ENCODE results near the gene TRIAP1.
A peak's percentile ranks its signal among the peaks of the same experiment; 100 is the strongest.
"Not testable (repeated sequence)": the region's sequence is repeated elsewhere in the genome, so short reads cannot be mapped to it uniquely, and the experiment has no call there.

Gene TRIAP1

GRCh38 chr12:120445911-120446843, at the start of gene TRIAP1, which contains the start of gene GATC:
Gene TRIAP1, minus strand, starts transcription at chr12:120446384. Its CDS starts 12 bp downstream, at chr12:120446372.
Gene GATC, plus strand, starts transcription at chr12:120446444. Its CDS starts 37 bp downstream, at chr12:120446481.
- DNase-seq (ENCODE audit: low read depth in 2 of 2), result peak; percentile 78 to 81

DNA sequence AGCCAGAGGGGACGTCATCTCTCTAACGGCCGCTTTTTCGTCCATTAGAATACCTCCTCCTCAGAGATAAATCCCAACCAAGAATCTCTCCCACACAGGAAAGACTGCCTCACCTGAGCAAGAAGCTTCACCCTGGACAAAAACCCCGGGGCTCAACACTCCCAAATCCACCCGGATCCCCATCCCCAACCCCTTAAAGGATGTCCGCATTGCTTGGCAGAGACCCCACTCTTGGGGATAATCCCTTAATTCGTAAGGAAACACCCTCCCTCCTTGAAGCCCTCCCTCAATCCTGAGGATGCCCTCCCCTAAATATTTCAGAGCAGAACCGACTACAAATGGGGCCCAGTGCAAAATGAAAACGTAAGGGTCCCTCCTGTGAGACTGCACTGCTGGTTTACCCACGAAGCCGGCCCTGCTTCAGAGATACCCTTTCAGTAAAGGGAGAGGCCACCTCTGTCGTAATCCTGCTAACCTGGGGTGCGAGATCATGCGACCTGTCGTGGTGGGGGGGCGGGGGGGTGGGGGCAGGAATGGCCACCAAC, 49.1 kb upstream of the TRIAP1 start:
- no peak for DNase-seq (ENCODE audit: low read depth in 2 of 2)

GRCh38 chr12:120490833-120491512, 44.8 kb upstream of the TRIAP1 start:
- DNase-seq (ENCODE audit: low read depth in 2 of 2), result no peak

GRCh38 chr12:120490325-120490724, 44.1 kb upstream of the TRIAP1 start:
- DNase-seq (ENCODE audit: low read depth in 2 of 2), result no peak

GRCh38 chr12:120489018-120489417, 42.8 kb upstream of the TRIAP1 start:
- DNase-seq (ENCODE audit: low read depth in 2 of 2), result no peak

GRCh38 chr12:120488057-120488640, 42.0 kb upstream of the TRIAP1 start:
- no peak for DNase-seq (ENCODE audit: low read depth in 2 of 2)

DNA sequence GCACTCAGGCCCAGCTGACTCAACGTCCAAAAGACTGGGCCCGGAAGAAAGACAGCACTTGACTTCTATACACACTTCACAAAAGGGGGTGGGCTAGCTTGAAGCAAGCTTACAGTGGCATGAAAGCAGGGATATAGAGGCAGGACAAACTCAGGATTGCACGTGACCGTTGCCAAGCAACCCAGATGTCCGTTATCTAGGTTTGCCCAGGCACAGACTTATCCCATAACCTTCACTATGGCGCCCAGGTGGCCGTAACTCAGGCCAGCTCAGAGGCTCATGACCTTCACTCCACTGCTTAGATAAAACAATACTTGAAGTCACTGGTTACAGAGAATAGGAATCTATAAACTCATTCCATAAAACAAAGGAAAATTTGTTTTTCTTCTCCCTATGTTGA, 41.4 kb upstream of the TRIAP1 start:
- not testable (repeated sequence) for DNase-seq (ENCODE audit: low read depth in 2 of 2)

GRCh38 chr12:120485961-120486881, 40.0 kb upstream of the TRIAP1 start:
- no peak for DNase-seq (ENCODE audit: low read depth in 2 of 2)

- DNase-seq (ENCODE audit: low read depth in 2 of 2), result no peak
Observed at GRCh38 chr12:120483621-120484020, 37.4 kb upstream of the TRIAP1 start.

GRCh38 chr12:120481022-120481767, 35.0 kb upstream of the TRIAP1 start:
- DNase-seq (ENCODE audit: low read depth in 2 of 2), result no peak

DNA sequence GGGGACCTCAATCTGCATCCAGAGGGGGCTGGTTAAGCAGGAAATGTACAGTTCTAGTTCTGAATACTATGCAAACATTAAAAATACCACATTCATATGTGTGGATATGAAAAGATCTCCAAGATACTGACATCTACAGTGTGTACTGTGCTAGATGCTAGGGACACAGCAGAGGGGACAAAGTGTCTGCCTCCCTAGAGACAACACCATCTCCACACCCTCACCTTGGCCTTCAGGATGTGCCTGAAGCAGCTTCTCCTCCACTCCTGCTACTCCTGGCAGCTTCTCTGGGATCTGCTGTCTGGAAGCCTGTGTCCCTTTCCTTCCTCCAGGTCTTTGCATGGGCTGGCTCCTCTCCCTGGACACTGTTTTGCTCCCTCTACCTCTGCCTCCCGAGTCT, 34.0 kb upstream of the TRIAP1 start:
- DNase-seq (ENCODE audit: low read depth in 2 of 2), result no peak

- DNase-seq (ENCODE audit: low read depth in 2 of 2), result no peak
Observed at GRCh38 chr12:120479458-120479857, 33.3 kb upstream of the TRIAP1 start.

DNA sequence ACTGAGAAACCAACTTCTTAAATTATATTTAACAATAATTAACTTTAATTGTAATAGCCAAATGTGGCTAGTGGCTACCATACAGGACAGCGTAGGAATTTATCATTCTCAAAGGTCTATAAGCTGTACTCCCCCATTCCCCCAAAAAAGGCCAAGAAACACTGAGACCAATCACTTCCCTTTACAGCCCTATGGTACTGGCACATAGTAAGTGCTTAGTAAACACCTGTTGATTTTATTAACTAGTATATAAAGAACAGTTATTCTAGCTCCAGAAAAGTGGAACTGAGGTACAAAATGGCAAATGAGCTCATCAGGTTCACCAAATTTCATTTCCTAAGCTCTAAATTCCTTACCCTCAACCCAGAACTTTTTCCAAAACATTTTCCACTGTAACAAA, 29.5 kb upstream of the TRIAP1 start:
- DNase-seq (ENCODE audit: low read depth in 2 of 2), result no peak

GRCh38 chr12:120474616-120474960, 28.4 kb upstream of the TRIAP1 start:
- no peak for DNase-seq (ENCODE audit: low read depth in 2 of 2)

DNA sequence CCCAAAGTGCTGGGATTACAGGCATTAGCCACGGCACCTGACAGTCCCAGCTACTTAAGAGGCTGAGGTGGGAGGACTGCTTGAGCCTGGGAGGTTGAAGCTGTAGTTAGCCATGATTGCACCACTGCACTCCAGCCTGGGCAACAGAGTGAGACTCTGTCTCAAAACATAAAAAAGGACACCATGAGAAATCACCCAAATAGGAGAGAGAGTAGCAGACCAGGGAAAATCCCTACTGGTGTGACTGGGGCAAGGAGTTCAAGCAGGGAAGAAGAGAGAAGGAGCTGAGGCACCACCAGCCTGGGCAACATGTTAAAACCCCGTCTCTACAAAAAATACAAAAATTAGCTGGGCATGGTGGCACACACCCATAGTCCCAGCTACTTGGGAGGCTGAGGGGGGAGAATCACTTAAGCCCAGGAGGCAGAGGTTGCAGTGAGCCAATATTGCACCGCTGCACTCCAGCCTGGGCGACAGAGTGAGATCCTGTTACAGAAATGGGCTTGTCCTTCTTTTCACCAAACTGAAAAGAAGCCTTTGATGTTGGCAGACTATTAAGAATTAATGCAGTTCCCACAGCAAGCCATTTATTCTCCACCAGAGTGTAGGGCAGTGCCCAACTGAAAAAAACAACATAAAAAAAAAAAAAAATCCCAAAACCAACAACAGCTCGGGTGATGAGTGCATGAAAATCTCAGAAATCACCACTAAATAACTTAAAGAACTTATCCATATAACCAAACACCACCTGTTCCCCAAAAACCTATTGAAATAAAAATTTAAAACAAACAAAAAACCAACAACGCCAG, 27.8 kb upstream of the TRIAP1 start:
- DNase-seq (ENCODE audit: low read depth in 2 of 2), result no peak

- no peak for DNase-seq (ENCODE audit: low read depth in 2 of 2)
Observed at GRCh38 chr12:120472521-120472920, 26.3 kb upstream of the TRIAP1 start.

DNA sequence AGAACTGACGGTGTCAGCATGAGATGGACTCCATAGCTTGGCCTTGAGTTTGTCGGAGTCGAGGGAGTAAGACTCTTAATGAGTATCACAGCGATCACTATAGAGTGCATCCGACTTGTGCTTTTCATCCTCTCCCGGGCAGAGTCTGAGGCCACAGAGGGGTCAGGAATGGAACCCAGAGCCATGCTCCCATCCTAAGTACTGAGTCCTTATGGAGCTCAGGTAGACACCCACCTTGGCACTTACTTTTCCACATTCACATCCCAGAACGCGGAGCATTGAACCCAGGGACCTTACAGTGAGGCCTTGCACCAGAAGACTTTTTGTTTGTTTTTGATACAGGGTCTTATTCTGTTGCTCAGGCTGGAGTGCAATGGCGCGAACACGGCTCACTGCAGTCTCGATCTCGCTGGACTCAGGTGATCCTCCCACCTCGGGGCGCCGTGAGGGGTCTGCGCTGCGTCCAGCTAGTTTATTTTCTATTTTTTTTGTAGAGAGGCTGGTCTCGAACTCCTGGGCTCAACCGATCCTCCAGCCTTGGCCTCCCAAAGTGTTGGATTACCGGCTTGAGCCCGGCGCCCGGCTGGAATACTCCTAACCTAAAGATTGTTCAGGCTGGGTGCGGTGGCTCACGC, 24.1 kb upstream of the TRIAP1 start:
- DNase-seq (ENCODE audit: low read depth in 2 of 2), result no peak

DNA sequence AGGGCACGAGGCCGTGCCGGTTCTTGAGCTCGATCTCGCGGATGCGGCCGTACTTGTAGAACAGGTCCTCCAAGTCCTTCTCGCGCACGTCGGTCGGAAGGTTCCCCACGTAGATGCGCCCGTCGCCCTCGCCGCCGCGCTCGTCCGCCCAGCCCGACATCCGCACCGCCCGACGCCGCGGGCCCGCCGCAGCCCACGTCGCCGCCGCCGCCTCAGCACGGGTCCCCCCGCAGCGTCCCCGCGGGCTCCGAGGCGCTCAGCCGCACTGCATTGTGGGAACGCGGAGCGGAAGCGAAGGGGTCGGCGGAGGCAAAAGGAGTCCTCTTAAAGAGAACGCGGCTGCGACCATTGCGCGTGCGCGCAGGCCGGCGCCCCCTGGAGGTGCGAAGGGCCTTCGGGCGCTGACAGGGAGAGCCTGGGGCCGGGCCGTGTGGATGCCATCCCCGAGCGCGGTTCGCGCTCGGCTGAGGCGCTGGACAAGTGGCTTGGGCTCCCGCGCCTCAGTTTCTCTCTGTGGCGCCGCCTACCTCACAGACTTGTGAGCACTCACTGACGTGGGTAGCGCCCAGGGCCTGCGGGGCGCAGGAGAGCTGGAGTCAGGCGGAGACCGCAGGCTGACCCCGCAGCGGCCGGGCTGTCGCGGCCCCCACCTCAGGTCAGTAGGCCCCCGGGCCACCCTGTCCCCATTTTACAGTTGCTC, 23.4 kb upstream of the TRIAP1 start, which contains the start of gene SRSF9:
SRSF9 (minus strand) TSS at position 299 of the 700 bp plus-strand sequence; CDS start at position 160, 139 bp downstream.
- DNase-seq (ENCODE audit: low read depth in 2 of 2), result peak; percentile 97

All from stimulated activated CD4-positive, alpha-beta T cell treated with anti-CD3 and anti-CD28 coated beads, Interleukin-1b, Interleukin-23, amount 100 ng/mL, for 4 hours (primary cell).